Progenitor cell of endocrine pancreas (in vitro differentiated cells): ENCODE results near the gene TDRD10. TPM values are rescaled to one million over a fixed set of nuclear protein-coding genes. Genes with fewer than 3 reads are reported as not detected.

Experiments
- DNase-seq: peaks from one replicate; pipeline ENCODE4 v3.0.0; 2021; ENCODE audit warnings: low spot score; ENCODE audit not compliant: unreplicated experiment
- H3K27ac Mint-ChIP-seq: 2 replicates; pipeline ENCODE4 v1.8.0; 2021; ENCODE audit warnings: mild to moderate bottlenecking, moderate library complexity, mixed read lengths
- H3K27me3 Mint-ChIP-seq: 2 replicates; pipeline ENCODE4 v1.8.0; 2021; ENCODE audit warnings: mixed read lengths
- H3K36me3 Mint-ChIP-seq: 2 replicates; pipeline ENCODE4 v1.8.0; 2022; ENCODE audit warnings: mixed read lengths; ENCODE audit not compliant: insufficient read depth
- H3K4me1 Mint-ChIP-seq: 2 replicates; pipeline ENCODE4 v1.8.0; 2021; ENCODE audit warnings: low read depth, mixed read lengths
- H3K4me3 Mint-ChIP-seq: 2 replicates; pipeline ENCODE4 v1.8.0; 2021; ENCODE audit warnings: low read depth, mild to moderate bottlenecking, moderate library complexity, mixed read lengths
- H3K9me3 Mint-ChIP-seq: 2 replicates; pipeline ENCODE4 v1.8.0; 2021; ENCODE audit warnings: low read depth, mixed read lengths
- CTCF ChIP-seq: fragments of 200-600 bp; sonication (generic); IDR thresholded peaks from one replicate; pipeline ENCODE4 v1.5.0; 2021; ENCODE audit warnings: antibody characterized with exemption, mild to moderate bottlenecking; ENCODE audit not compliant: unreplicated experiment
- total RNA-seq: library from RNA; stranded (reverse); gene quantifications from 2 replicates; pipeline ENCODE4 v1.2.1, GENCODE V29; 2021

The TDRD10 gene
- total RNA-seq, 1 donor from 2014 or later: not detected

- Mint-ChIP-seq H3K36me3 (peaks cover 6% of the 10 kb centered on the region), H3K4me1 (peaks cover 21% of the 10 kb centered on the region), H3K27ac (peak overlapping the region; percentile 94), H3K9me3 (no peaks in the 10 kb centered on the region), H3K4me3 (peak overlapping the region; percentile 71), H3K27me3 (no peaks in the 10 kb centered on the region)
- peak; percentile 77 for DNase-seq
- peak; percentile 93 for TF ChIP-seq CTCF
These were observed 57.5 kb downstream of the TDRD10 start for GRCh38 chr1:154559466-154560044.

- TF ChIP-seq CTCF: no peak
- Mint-ChIP-seq H3K4me1 (peaks cover 5% of the 10 kb centered on the region), H3K27ac (no peak overlapping the region), H3K27me3 (peaks cover 39% of the 10 kb centered on the region), H3K36me3 (no peaks in the 10 kb centered on the region), H3K9me3 (no peaks in the 10 kb centered on the region), H3K4me3 (no peak overlapping the region)
- DNase-seq: no peak
These were observed 63.9 kb downstream of the TDRD10 start for GRCh38 chr1:154565876-154566275.

- Mint-ChIP-seq H3K4me3 (peak within 1 kb of the TSS; percentile 73), H3K27me3 (peaks cover 39% of the 10 kb centered on the region), H3K27ac (no peak within 1 kb of the TSS), H3K4me1 (peaks cover 5% of the 10 kb centered on the region), H3K9me3 (no peaks in the 10 kb centered on the region), H3K36me3 (no peaks in the 10 kb centered on the region)
- DNase-seq: peak; percentile 87
- TF ChIP-seq CTCF: no peak
These were observed 65.6 kb downstream of the TDRD10 start, which contains the start of gene CHRNB2 for GRCh38 chr1:154567386-154568156. CHRNB2 (plus strand) TSS chr1:154567778; CDS start chr1:154568045, 267 bp downstream.

- H3K9me3 Mint-ChIP-seq: no peaks in the 10 kb centered on the region
- peaks cover 40% of the 10 kb centered on the region for H3K27me3 Mint-ChIP-seq
- H3K27ac Mint-ChIP-seq: no peak overlapping the region
- no peak for DNase-seq
- peak overlapping the region; percentile 60 for H3K4me3 Mint-ChIP-seq
- no peak for TF ChIP-seq CTCF
- no peaks in the 10 kb centered on the region for H3K36me3 Mint-ChIP-seq
- H3K4me1 Mint-ChIP-seq: peaks cover 5% of the 10 kb centered on the region
These were observed 66.3 kb downstream of the TDRD10 start for GRCh38 chr1:154568157-154568815.

GRCh38 chr1:154571244-154571963 is 69.4 kb downstream of the TDRD10 start:
- Mint-ChIP-seq H3K27me3 (peaks cover 35% of the 10 kb centered on the region), H3K27ac (no peak overlapping the region), H3K36me3 (no peaks in the 10 kb centered on the region), H3K4me1 (peaks cover 5% of the 10 kb centered on the region), H3K4me3 (peak overlapping the region; percentile 31), H3K9me3 (no peaks in the 10 kb centered on the region)
- DNase-seq: no peak
- no peak for TF ChIP-seq CTCF
